GM21786 (cell line): ENCODE results near the gene ATRN.

Experiments used
- ATAC-seq: cut with Tn5 transposase; IDR thresholded peaks from one replicate; pipeline ENCODE4 v1.9.1; 2021; ENCODE audit not compliant: unreplicated experiment

The ATRN gene

GRCh38 chr20:3691897-3692296 is 221.1 kb downstream of the ATRN start:
- no peak for ATAC-seq

- no peak for ATAC-seq
Observed at GRCh38 chr20:3692706-3693294, 222.0 kb downstream of the ATRN start.

- ATAC-seq, result no peak
Observed at GRCh38 chr20:3693376-3693775, 222.6 kb downstream of the ATRN start.

GRCh38 chr20:3694864-3695263 is 224.0 kb downstream of the ATRN start:
- ATAC-seq, result no peak

GRCh38 chr20:3696200-3696599 is 225.4 kb downstream of the ATRN start:
- no peak for ATAC-seq

- ATAC-seq, result no peak
Observed at GRCh38 chr20:3696745-3697587, 226.1 kb downstream of the ATRN start.

GRCh38 chr20:3697588-3698305 is 226.9 kb downstream of the ATRN start:
- ATAC-seq, result no peak

- ATAC-seq, result no peak
Observed at GRCh38 chr20:3698591-3699001, 227.8 kb downstream of the ATRN start.

- no peak for ATAC-seq
Observed at GRCh38 chr20:3699037-3699436, 228.2 kb downstream of the ATRN start.
